Skin of body (tissue), 2 donors: ENCODE results near the gene GPS2. TPM values are rescaled to one million over a fixed set of nuclear protein-coding genes. Genes with fewer than 3 reads are reported as not detected.

ENCODE experiments used
- DNase-seq: peaks from one replicate; lab custom pipeline; 2025; lab: John Stamatoyannopoulos, UW
- total RNA-seq: library from RNA; depleted of rRNA; stranded (reverse); fragments of >200 nt; gene quantifications from one replicate; pipeline ENCODE4 v1.2.3, GENCODE V29; 2014

The GPS2 gene
- total RNA-seq, 1 donor from 2014 or later = 17.2 TPM

- no peak for DNase-seq
These were observed 21.1 kb downstream of the GPS2 start for GRCh38 chr17:7293816-7294613.

DNA sequence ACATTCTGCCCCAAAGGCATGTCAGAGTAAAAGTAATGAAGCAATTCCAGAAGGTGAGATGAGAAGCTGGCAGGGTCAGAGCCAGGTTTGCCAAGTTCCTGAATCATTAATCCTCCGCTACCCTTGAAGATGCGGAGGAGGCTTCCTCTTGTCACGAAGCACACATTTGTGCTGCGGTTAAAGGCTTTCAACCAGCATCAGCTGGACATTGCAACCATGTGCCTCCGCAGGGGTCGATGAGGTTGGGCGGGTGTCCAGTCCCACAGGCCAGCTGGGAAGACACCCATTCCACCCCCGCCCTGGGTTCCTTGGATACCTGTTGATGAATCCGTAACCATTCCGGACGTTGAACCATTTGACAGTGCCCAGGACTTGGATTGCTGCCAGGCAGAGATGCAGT, 22.0 kb downstream of the GPS2 start:
- DNase-seq = no peak

DNA sequence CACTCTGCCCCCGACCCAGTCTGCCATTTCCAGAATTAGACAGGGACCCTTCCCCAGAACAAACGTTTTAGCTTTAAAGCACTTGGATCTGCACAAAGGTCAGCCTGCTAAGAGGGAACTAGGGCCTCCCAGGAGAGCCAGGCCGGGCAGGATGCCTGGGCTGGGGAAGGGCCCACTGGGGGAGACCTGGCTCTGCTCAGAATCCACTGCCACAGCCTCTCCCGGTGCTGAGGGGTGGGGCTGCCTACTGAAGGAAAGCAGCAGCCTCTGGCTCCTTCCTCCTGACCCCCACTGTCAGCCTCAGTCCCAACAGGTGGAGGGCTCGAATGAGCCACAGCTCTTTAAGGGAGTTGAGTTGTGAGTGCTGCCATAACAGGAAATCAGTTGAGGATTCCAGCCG, 22.4 kb downstream of the GPS2 start:
- DNase-seq = no peak

DNA sequence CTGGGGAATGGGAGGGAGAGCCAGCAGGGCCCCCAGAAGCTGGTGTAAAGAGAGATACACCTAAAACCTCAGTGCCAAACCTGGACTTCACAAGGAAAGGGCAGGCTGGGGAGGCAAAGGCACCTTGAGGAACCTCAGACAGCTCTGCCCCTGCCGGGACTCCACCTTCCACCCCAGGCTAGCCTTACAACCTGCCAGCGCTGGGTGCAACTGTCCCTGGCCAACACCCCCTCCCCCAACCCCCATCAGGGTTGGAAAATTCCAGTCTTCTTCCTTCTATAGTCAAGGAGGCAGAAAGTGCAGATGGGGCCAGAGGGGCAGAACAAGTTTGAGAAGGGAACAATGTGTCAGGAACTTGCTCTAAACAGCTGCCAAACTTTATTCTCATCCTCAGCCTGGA, 23.0 kb downstream of the GPS2 start:
- DNase-seq = no peak

- no peak for DNase-seq
These were observed 24.5 kb downstream of the GPS2 start for GRCh38 chr17:7290685-7291084.

DNA sequence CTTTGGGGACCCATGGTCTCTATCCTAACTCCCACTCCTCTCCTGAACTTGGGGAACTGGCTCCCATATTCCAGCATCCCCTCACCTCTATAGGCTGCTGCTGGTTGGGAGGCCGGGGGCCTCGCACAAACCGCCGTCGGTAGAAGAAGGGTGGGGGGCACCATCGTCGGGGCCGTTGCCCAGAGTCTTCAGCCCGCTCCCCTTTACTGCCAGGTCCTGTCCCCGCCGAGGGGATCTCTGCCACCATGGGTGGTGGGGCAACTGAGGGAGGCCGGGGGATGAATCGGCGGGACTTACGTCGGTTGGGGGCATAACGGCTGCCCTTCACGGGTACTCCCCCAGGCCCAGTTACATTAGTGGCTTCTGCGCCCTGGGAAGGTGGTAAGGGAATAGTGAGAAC, 25.0 kb downstream of the GPS2 start:
- DNase-seq = no peak

DNA sequence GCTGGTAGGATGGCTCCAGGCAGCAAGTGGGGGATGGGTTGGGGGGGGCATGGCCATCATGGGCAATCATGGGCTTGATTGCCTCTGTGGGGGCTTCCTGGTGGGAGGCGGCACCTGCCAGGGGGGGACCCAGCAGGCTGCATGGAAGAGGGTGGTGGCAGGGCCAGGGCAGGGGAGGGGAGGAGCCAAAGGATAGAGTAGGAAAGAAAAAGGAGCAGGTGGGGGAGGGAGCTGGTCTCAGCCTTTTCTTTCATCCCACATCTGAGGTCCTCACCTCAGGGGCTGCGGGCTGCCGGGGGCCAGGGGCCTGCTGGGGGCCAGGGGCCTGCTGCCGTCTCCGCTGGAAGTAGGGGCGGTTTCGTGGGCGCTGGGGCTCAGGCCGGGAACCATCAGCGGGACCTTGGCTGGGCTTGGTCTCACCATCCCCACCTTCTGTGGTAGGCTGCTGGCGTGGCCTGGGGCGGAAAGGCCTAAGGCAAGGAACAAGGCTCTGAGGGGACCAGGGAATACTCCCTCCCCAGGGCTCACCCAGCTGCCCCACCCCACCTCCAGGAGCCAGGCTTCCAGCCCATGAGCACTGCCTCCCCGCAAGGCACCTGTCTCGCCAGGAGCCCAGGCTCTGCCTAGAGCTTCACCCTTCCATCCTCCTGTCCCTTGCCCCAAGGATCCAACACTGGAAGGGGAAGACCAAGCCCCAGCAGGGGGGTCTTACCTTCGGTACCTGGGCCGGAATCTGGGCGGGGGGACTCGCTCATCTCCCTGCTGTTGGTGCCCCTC, 25.7 kb downstream of the GPS2 start:
- DNase-seq = no peak

DNA sequence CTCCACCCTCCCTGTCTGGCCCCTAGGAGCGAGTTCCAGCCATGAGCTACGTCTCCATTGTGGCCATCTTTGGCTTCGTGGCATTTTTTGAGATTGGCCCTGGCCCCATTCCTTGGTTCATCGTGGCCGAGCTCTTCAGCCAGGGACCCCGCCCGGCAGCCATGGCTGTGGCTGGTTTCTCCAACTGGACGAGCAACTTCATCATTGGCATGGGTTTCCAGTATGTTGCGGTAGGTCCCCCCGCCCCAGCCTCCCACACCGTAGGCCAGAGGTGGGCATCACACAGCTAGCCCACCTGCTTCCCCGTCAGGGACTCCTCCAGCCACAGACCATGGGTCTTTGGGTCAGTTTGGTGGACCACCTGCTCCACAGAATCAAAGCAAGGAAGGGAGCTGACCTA, 29.5 kb downstream of the GPS2 start:
- no peak for DNase-seq

DNA sequence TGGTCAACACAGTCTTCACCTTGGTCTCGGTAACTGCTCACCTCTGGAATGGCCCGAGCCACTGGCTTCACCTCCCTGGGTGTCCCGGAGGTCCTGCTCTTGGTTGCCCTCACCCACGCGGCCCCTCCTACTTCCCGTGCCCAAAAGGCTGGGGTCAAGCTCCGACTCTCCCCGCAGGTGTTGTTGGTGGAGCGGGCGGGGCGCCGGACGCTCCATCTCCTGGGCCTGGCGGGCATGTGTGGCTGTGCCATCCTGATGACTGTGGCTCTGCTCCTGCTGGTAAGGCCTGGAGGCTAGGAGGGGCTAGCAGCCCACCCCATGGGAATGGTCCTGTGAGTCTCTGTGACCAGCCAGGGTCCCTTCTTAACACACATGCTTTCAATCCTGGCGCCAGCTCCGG, 30.2 kb downstream of the GPS2 start:
- no peak for DNase-seq

- no peak for DNase-seq
These were observed 31.5 kb downstream of the GPS2 start for GRCh38 chr17:7283471-7284216.

DNA sequence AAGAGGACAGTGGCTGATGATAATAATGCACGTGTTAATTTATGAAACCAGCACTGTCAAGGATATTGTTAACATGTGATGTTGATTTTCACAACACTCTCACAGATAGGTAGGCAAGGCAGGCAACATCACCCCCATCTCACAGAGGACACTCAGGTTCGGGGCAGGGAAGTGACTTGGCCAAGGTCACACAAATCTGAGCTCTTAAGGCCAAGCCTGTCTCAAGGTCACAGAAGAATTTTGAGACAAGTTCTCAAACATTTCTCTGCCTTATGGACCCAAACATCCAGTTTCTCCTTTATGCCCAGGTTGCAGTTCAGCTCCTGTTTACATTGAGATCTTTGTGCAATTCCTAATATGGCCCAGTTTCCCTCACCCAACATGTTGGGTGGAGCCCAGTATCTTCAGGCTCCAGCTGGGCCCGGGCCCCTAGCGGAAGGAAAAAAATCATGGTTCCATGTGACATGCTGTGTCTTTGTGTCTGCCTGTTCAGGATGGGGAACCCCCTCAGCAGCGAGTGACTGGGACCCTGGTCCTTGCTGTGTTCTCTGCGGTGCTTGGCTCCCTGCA, 32.3 kb downstream of the GPS2 start:
- DNase-seq = no peak

GRCh38 chr17:7281953-7282751, 33.0 kb downstream of the GPS2 start:
- no peak for DNase-seq

DNA sequence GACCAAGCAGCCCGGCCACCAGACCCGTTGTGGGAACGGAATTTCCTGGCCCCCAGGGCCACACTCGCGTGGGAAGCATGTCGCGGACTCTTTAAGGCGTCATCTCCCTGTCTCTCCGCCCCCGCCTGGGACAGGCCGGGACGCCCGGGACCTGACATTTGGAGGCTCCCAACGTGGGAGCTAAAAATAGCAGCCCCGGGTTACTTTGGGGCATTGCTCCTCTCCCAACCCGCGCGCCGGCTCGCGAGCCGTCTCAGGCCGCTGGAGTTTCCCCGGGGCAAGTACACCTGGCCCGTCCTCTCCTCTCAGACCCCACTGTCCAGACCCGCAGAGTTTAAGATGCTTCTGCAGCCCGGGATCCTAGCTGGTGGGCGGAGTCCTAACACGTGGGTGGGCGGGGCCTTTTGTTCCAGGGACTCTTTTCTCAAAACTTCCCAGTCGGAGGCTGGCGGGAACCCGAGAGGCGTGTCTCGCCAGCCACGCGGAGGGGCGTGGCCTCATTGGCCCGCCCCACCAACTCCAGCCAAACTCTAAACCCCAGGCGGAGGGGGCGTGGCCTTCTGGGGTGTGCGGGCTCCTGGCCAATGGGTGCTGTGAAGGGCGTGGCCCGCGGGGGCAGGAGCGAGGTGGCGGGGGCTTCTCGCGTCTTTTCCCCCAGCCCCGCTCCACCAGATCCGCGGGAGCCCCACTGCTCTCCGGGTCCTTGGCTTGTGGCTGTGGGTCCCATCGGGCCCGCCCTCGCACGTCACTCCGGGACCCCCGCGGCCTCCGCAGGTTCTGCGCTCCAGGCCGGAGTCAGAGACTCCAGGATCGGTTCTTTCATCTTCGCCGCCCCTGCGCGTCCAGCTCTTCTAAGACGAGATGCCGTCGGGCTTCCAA, 33.8 kb downstream of the GPS2 start, which contains the start of gene SLC2A4:
Gene SLC2A4 (plus strand): TSS at position 645 of the 879 bp plus-strand sequence. CDS start 217 bp downstream, at position 862.
- DNase-seq = peak; percentile 87

- DNase-seq = peak; percentile 79
These were observed 34.6 kb downstream of the GPS2 start for GRCh38 chr17:7280519-7281073.

DNA sequence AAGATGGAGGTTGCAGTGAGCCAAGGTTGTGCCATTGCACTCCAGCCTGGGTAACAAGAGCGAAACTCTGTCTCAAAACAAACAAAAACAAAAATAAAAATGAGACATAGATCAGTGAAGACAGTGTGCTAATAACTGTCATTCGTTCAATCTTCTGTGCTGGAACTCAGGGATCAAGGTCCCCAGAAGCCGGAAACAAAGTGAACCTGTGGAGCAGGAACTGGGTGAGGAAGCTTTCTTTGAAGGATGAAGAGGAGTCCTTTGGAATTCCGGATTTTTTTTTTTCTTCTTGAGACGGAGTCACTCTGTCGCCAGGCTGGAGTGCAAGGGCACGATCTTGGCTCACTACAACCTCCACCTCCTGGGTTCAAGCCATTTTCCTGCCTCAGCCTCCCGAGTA, 35.7 kb downstream of the GPS2 start:
- no peak for DNase-seq

DNA sequence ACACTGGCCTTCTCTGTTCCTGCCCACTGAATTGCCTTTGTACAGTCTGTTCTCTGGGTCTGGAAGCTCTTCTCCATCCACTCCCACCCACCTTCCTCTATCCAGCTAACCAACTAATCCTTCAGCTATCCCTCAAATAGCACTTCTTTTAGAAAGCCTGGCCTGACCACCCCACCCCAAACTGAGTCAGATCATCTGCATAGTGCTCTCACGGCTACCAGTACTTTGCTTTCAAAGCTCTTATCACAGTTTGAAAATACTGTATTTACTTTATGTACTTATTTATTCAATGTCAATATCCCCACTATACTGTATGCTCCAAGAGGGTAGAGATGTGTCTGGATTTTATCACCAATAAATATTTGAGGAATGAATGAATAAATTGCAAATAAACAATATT, 48.4 kb downstream of the GPS2 start:
- no peak for DNase-seq

GRCh38 chr17:7263801-7264078, 51.4 kb downstream of the GPS2 start:
- no peak for DNase-seq

DNA sequence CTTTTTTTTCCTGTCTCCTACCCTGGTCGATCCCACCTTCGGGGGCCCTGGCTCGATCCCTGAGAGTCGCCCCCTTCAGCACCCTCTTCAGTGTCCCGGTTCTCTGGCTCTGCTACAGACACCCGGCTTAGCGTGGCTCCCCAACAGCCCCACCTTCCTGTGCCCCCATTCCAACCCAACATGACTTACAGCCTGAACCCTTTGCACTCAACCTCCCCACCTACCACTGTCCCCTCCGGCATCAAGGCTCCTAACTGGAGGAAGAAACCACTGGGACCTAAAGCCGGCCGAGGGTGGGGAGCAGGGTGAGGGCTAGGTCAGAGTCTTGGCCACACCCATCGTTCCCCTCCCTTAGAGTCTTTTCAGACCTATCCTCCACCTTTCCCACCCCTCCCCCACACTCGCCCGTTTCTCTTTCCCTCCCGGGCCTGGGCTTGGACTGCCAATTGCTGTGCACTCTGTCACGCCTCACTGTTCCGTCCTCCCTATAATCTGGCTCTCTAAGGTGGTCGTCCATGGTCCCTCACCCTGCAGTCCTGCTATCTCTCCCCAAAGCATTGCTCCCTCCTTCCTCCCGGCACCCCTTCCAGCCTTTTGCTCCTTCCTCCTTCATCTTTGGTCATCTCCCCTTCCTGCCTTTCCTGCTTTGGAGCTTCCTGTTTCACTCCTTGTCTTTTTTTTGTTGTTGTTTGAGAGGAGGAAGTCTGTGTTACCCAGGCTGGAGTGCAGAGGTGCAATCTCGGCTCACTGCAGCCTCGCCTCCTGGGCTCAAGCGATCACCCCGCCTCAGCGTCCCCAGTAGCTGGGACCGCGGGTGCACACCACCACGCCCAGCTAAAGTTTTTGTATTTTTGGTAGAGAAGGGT, 52.0 kb downstream of the GPS2 start:
- DNase-seq = no peak
